PFSK-1 (cell line): ENCODE measurements around the gene PDIA2.

Experiments
- POLR2AphosphoS5 ChIP-seq: IDR thresholded peaks from 2 replicates; pipeline ENCODE4 v1.6.1; 2012; ENCODE audit warnings: low read depth, mild to moderate bottlenecking, control low read depth, low read length, moderate library complexity
- TF ChIP-seq, protein P1 (sequence below), 2 experiments: IDR thresholded peaks; 2 replicates each; pipeline versions ENCODE4 v1.6.1 to v1.8.0; 2011 to 2012; ENCODE audit warnings: low read depth in 2 of 2, low read length in 2 of 2, control low read depth in 1 of 2, inconsistent platforms in 1 of 2, mild to moderate bottlenecking in 1 of 2, moderate library complexity in 1 of 2; ENCODE audit not compliant: insufficient read depth in 1 of 2

DNA sequence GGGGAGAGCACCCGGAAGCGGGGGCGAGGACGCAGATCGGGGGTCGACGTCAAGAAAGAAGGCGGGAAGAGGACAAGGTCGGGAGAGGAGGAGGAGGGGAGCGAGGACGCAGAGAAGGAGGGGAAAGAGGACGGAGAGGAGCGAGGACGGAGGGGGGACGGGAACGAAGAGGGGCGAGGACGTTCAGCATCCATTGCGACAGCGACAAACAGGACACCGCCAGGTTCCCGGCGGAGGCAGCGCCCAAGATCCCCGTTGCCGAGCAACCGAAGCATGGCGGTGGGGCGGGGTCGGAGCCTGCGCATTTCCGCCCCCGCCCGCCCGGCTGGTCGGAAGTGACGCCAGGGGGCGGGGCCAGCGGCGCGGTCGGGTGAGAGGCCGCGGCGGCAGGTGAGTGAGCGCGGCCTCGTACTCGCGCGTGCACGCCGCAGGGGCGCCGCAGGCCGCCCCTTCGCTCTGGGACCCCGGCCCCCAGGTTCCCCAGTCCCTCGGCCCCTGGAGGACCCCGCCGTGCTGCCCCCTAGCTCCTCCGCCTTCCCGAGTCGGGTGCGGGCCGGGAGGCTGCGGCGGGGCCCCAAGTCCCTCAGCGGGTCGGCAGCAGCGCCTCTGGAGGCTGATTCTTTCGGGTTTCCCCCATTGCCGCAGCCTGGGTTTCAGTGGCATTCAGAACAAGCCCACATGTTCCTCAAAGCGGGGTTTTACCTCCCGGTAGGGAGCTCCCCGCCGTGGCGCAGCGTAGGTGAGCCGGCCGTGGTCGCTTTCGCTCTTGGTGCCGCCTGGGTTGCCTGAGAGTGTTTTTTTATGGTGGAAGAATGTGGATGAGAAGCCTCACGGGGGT is 48.3 kb upstream of the PDIA2 start, which contains the start of gene FAM234A:
- TF ChIP-seq POLR2AphosphoS5: peak; percentile 78
- TF ChIP-seq, protein P1, sequence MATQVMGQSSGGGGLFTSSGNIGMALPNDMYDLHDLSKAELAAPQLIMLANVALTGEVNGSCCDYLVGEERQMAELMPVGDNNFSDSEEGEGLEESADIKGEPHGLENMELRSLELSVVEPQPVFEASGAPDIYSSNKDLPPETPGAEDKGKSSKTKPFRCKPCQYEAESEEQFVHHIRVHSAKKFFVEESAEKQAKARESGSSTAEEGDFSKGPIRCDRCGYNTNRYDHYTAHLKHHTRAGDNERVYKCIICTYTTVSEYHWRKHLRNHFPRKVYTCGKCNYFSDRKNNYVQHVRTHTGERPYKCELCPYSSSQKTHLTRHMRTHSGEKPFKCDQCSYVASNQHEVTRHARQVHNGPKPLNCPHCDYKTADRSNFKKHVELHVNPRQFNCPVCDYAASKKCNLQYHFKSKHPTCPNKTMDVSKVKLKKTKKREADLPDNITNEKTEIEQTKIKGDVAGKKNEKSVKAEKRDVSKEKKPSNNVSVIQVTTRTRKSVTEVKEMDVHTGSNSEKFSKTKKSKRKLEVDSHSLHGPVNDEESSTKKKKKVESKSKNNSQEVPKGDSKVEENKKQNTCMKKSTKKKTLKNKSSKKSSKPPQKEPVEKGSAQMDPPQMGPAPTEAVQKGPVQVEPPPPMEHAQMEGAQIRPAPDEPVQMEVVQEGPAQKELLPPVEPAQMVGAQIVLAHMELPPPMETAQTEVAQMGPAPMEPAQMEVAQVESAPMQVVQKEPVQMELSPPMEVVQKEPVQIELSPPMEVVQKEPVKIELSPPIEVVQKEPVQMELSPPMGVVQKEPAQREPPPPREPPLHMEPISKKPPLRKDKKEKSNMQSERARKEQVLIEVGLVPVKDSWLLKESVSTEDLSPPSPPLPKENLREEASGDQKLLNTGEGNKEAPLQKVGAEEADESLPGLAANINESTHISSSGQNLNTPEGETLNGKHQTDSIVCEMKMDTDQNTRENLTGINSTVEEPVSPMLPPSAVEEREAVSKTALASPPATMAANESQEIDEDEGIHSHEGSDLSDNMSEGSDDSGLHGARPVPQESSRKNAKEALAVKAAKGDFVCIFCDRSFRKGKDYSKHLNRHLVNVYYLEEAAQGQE (IDR thresholded peaks at IDR 0.05; ENCODE audit: insufficient read depth in 1 of 2, low read depth in 2 of 2, low read length in 2 of 2): no peak
